Right ventricle myocardium inferior (tissue), 1 donor: ENCODE data around the gene PPP2R5B. TPM values are rescaled to one million over a fixed set of nuclear protein-coding genes. Genes with fewer than 3 reads are reported as not detected.
A peak's percentile ranks its signal among the peaks of the same experiment; 100 is the strongest.

Experiments
- ATAC-seq: fragments of 200-7000 bp; cut with Tn5 transposase; one replicate; pipeline ENCODE4 v1.9.1; 2020; ENCODE audit warnings: mild to moderate bottlenecking, moderate library complexity
- DNase-seq: peaks from one replicate; pipeline ENCODE4 v3.0.0; 2021; ENCODE audit errors: missing footprints
- intact Hi-C: fragments of 100-400 bp; cut with DNase I; formaldehyde crosslinking; loops from one replicate; pipeline ENCODE4 v1.11.0; 2022
- long read RNA-seq: library from polyadenylated mRNA; unstranded; transcript quantifications from one replicate; pipeline ENCODE4 v2.0.0, GENCODE V29; 2021
- total RNA-seq: library from RNA; stranded (reverse); fragmentation: NEBNext Ultra II Directional; extraction: Animal tissue kit (Norgen Biotek cat#: 25700); gene quantifications from one replicate; pipeline ENCODE4 v1.2.1, GENCODE V29; 2021
- donor health status: DM: no; HTN: yes; CAD: no; lungs with severe emphysema.

The PPP2R5B gene
- total RNA-seq, result 20.6 TPM
- long read RNA-seq, transcript PPP2R5B-201 (14 exons, 2,745 nt), result major isoform, 16 of 30 reads
- long read RNA-seq, partial matches to known transcripts, result 9 of 30 reads
- long read RNA-seq, other reads (novel, unspliced or antisense), result 5 of 30 reads

GRCh38 chr11:64923944-64924909 is at the start of gene PPP2R5B:
Gene PPP2R5B (plus strand): TSS chr11:64924689. CDS start chr11:64925735, 1,046 bp downstream.
- ATAC-seq, result peak; percentile 97
- DNase-seq, result peak; percentile 97
- intact Hi-C loops, result loop anchor here (5.0 kb wide), 3 partner anchors 48 to 203 kb away; partner anchors contain the start of genes MAJIN and SNX15

- no peak for ATAC-seq
These were observed 48.9 kb upstream of the PPP2R5B start for GRCh38 chr11:64875369-64876228.

GRCh38 chr11:64876229-64876750 is 48.2 kb upstream of the PPP2R5B start:
- intact Hi-C loops, result loop anchor here (1.0 kb wide), 1 partner anchor 12 kb away; no protein-coding TSS in a partner anchor
- ATAC-seq, result no peak
- no peak for DNase-seq

More at GRCh38 chr11:64875369-64876228, 48.9 kb upstream of the PPP2R5B start:
- intact Hi-C loops, result loop anchor here (1.0 kb wide), 1 partner anchor 11 kb away; no protein-coding TSS in a partner anchor
- DNase-seq, result no peak

DNA sequence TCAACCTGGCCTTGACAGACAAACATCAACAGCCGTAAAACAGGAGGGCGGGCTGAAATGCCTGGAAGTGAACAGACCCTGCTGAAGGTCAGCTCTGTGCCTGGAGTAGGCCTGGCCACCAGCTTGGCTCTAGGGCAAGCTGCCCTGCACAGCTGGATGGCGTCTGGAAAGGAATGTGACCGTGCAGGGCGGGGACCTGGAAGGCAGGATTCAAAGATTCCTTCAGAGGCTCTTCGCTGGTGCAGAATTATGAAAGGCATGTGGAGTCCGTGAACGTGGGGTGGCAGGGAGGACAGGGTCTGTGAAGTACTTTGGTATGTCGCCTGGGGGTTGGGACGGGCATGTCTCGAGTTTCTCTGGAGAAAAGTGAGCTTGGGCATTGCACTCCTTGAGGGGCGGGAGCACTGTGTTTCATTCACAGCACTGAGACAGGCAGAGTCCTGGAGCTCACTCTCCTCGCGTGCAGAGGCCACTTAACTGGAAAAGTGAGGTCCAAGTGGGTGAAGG is 47.6 kb upstream of the PPP2R5B start:
- no peak for DNase-seq
- no peak for ATAC-seq
- intact Hi-C loops, result loop anchor here (1.0 kb wide), 1 partner anchor 13 kb away; no protein-coding TSS in a partner anchor

DNA sequence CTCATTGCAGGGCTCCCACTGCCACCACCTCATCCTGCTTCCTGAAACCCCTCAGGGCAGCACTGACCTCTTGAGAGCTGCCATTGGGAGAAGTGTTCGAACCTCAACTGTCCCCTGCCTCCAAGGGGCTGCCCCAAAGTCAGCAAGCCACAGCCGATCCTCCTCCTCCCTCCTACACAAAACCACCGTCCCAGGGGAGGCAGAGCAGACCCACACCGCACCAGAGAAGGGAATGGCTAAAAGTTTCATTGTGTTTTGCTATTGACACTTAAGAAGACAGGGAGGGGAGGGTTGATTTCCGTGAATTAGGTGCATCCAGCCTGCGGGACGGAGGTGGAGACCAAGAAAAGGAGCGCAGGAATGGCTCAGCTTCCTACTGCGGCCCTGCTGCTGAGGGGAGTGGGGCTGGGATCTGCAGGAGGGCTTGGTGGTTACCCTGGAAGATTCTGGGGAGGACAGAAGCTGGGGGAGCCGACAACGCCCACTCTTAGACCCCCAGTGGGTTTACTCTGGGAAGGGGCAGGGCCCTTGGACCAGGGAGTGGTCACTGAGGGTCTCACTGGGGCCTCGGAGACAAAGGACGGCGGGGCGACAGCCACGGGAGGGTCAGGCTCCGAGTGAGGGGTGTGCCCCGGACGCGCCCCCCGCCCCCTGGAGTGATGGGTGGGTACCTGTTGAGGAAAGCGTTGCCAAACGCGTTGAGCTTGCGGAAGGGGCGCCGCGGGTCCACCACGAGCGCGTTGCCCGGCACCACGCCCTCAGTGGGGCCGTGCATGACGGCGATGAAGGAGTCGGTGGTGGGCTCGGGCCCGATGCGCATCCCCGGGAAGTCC is 46.9 kb upstream of the PPP2R5B start:
- peak; percentile 1 for ATAC-seq
- DNase-seq, result peak; percentile 73
- intact Hi-C loops, result loop anchor here (1.0 to 2.0 kb wide), 2 partner anchors 23 to 40 kb away; partner anchors contain the start of gene ATG2A

GRCh38 chr11:64878223-64878493 is 46.3 kb upstream of the PPP2R5B start:
- intact Hi-C loops, result loop anchor here (1.0 to 2.0 kb wide), 2 partner anchors 23 to 39 kb away; partner anchors contain the start of gene ATG2A
- ATAC-seq (peak; percentile 21), DNase-seq (no peak)

- intact Hi-C loops, result loop anchor here (1.0 to 2.0 kb wide), 2 partner anchors 24 to 39 kb away; partner anchors contain the start of gene ATG2A
These were observed 45.8 kb upstream of the PPP2R5B start, which contains the start of gene EHD1 for GRCh38 chr11:64878494-64879243. Gene EHD1 (minus strand): TSS chr11:64878621. CDS start chr11:64878464, 157 bp downstream.

GRCh38 chr11:64879244-64879900 is 45.1 kb upstream of the PPP2R5B start:
- intact Hi-C loops, result loop anchor here (2.0 kb wide), 1 partner anchor 25 kb away; no protein-coding TSS in a partner anchor
- no peak for DNase-seq
- ATAC-seq, result no peak

More at GRCh38 chr11:64878494-64879243, 45.8 kb upstream of the PPP2R5B start, which contains the start of gene EHD1:
- ATAC-seq, result peak; percentile 94
- DNase-seq, result peak; percentile 99

DNA sequence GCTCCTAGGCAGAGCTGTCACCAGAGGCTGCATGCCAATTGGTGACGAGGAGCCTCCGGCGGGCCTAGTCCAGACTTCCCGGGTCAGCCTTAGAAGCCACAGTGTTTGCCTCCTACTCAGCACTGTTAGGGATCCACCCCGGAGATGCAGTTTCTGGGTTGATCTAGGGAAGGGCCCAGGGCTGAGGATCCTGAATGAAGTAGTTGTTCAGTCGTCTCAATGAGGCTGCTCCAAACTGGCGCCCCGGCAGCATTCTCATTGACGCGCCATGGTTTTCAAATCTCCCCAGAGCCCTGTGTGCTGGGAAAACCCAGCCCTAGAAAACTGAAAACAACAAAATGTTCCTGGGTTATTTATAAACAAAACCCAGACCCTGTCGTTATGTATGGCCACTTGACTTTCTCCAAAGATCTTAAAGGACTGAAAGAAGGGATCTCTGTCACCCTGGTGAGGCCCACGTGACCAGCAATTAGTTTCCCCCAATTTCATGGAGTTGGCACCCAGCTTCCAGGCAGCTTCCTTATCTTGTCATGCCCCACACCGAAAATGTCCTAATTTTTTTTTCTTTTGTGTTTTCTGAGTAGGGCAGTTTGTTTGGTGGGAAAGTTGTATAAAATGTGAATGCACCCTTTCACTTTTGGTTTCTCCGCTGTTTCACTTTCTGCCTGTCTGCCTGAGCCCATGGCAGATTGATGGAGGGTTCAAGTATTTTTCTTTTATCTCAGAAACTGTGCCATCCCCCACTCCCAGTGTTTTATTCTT is 44.1 kb upstream of the PPP2R5B start:
- intact Hi-C loops, result no loop called here
- DNase-seq, result no peak
- no peak for ATAC-seq

DNA sequence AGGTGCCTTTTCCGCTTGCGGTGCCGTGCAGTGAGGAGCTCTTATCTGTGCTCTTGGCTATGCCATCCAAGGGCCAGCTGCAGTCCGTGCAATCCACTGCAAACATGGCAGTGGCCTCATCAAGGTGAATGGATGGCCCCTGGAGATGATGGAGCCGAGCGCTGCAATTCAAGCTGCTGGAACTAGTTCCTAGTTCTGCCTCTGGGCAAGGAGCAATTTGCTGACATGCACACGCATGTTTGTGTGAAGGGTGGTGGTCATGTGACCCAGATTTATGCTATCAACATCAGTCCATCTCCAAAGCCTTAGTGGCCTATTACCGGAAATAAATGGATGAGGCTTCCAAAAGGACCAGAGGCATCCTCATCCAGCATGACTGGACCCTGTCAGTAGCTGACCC is 43.0 kb upstream of the PPP2R5B start:
- intact Hi-C loops, result no loop called here
- ATAC-seq (no peak), DNase-seq (no peak)

- DNase-seq (no peak), ATAC-seq (no peak)
- intact Hi-C loops, result no loop called here
These were observed 42.2 kb upstream of the PPP2R5B start for GRCh38 chr11:64882243-64882642.

- intact Hi-C loops, result no loop called here
- DNase-seq, result no peak
- no peak for ATAC-seq
These were observed 40.9 kb upstream of the PPP2R5B start for GRCh38 chr11:64883575-64883974.

DNA sequence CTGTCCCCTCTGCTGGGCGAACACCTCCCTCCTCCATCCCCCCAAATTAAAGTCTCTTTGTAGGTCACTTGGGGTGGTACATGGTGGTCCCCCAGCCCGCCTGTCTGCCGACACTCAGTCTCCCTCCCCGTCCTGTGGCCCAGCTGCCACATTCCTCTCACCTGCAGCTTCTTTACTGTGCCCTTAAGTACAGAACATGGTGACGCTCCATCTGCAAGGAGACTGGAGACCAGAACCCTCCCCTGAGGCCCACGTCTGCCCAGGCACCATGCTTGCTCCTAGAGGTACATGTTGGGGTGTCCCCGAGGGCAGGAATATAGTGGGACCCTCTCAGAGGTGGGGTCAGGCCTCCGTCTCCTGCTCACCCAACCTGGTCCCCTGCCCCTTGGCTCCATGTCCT is 40.5 kb upstream of the PPP2R5B start:
- DNase-seq (no peak), ATAC-seq (no peak)
- intact Hi-C loops, result no loop called here

- intact Hi-C loops, result no loop called here
- DNase-seq (no peak), ATAC-seq (no peak)
These were observed 38.9 kb upstream of the PPP2R5B start for GRCh38 chr11:64885367-64886286.
